Measurements from ENCODE around the gene NPC1. TPM values are rescaled to one million over a fixed set of nuclear protein-coding genes. Genes with fewer than 3 reads are reported as not detected.
"Not testable (repeated sequence)": the region's sequence is repeated elsewhere in the genome, so short reads cannot be mapped to it uniquely, and the experiment has no call there.

The NPC1 gene
- total RNA-seq, 1 experiment from 2014 or later, result 63.4 TPM

DNA sequence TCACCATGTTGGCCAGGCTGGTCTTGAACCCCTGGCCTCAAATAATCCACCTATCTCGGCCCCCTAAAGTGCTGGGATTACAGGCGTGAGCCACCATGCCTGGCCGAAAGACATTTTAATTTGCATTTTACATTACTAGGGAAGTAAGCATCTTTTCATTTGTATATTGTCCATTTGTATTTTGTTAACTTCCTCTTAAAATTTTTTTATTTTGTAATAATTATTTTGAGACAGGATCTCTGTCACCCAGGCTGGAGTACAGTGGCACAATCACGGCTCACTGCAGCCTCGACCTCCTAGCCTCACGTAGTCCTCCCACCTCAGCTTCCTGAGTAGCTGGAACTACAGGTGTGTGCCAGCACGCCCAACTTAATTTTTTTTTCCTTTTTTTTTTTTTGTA, 74.1 kb downstream of the NPC1 start:
- not testable (repeated sequence) for H3K4me2 ChIP-seq (ENCODE audit: low read depth, low read length, poor library complexity, severe bottlenecking); DNase-seq; H3K9ac ChIP-seq (ENCODE audit: low read length); H4K20me1 ChIP-seq (ENCODE audit: insufficient read depth, low read depth, low read length); H3K9me3 ChIP-seq (ENCODE audit: low read length); H3K4me3 ChIP-seq (ENCODE audit: low read length); H3K27me3 ChIP-seq (ENCODE audit: low read length); H3K9me2 ChIP-seq (replicated peaks; ENCODE audit: insufficient read depth, low read length); H3K27ac ChIP-seq (ENCODE audit: low read length); H2AFZ ChIP-seq (ENCODE audit: low read length)
- peaks cover 11% of the 10 kb centered on the region for H3K4me1 ChIP-seq (ENCODE audit: low read length)
- H3K36me3 ChIP-seq (ENCODE audit: insufficient read depth, low read length), result peaks cover 31% of the 10 kb centered on the region
- H3K79me2 ChIP-seq (ENCODE audit: low read length), result peaks cover 23% of the 10 kb centered on the region

DNA sequence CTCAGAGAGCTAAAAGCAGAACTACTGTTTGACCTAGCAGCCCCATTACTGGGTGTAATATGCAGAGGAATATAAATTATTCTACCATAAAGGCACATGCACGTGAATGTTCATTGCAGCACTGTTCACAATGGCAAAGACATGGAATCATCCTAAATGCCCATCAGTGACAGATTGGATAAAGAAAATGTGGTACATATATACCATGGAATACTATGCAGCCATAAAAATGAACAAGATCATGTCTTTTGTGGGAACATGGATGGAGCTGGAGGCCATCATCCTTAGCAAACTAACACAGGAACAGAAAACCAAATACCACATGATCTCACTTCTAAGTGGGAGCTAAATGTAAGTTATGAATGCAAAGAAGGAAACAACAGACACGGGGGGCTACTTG, 75.4 kb downstream of the NPC1 start:
- H2AFZ ChIP-seq (ENCODE audit: low read length); H3K27ac ChIP-seq (ENCODE audit: low read length); H3K4me3 ChIP-seq (ENCODE audit: low read length); H4K20me1 ChIP-seq (ENCODE audit: insufficient read depth, low read depth, low read length); DNase-seq; H3K9me3 ChIP-seq (ENCODE audit: low read length); H3K27me3 ChIP-seq (ENCODE audit: low read length); H3K4me2 ChIP-seq (ENCODE audit: low read depth, low read length, poor library complexity, severe bottlenecking); H3K9ac ChIP-seq (ENCODE audit: low read length); H3K9me2 ChIP-seq (replicated peaks; ENCODE audit: insufficient read depth, low read length): not testable (repeated sequence)
- Histone ChIP-seq H3K79me2 (ENCODE audit: low read length) (peaks cover 30% of the 10 kb centered on the region), H3K36me3 (ENCODE audit: insufficient read depth, low read length) (peaks cover 26% of the 10 kb centered on the region), H3K4me1 (ENCODE audit: low read length) (peaks cover 11% of the 10 kb centered on the region)

DNA sequence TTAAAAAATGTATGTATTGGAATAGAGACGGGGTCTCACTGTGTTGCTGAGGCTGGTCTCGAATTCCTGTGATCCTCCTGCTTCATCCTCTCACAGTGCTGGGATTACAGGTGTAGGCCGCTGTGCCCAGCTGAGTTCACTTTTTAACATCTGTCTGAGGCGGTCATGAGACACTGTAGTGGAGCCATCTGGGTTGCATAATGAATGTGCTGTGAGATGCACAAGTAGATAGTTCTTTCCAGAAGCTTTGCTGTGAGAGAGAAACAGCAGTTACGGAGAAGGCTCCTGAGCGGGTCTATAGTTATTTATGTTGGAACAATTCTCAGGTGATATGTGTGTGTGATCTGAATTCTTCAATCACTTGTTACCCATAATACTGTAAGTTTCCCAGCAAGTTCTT, 79.9 kb downstream of the NPC1 start:
- no peak overlapping the region for H3K4me3 ChIP-seq (ENCODE audit: low read length)
- DNase-seq, result no peak
- no peak overlapping the region for H3K9ac ChIP-seq (ENCODE audit: low read length)
- no peaks in the 10 kb centered on the region for H4K20me1 ChIP-seq (ENCODE audit: insufficient read depth, low read depth, low read length)
- no peaks in the 10 kb centered on the region for H3K27me3 ChIP-seq (ENCODE audit: low read length)
- no peak overlapping the region for H3K27ac ChIP-seq (ENCODE audit: low read length)
- no peak overlapping the region for H2AFZ ChIP-seq (ENCODE audit: low read length)
- peaks cover 53% of the 10 kb centered on the region for H3K79me2 ChIP-seq (ENCODE audit: low read length)
- no peak overlapping the region for H3K4me2 ChIP-seq (ENCODE audit: low read depth, low read length, poor library complexity, severe bottlenecking)
- H3K9me3 ChIP-seq (ENCODE audit: low read length), result no peaks in the 10 kb centered on the region
- H3K36me3 ChIP-seq (ENCODE audit: insufficient read depth, low read length), result peaks cover 26% of the 10 kb centered on the region
- peaks cover 24% of the 10 kb centered on the region for H3K4me1 ChIP-seq (ENCODE audit: low read length)
- no peaks in the 10 kb centered on the region for H3K9me2 ChIP-seq (replicated peaks; ENCODE audit: insufficient read depth, low read length)

DNA sequence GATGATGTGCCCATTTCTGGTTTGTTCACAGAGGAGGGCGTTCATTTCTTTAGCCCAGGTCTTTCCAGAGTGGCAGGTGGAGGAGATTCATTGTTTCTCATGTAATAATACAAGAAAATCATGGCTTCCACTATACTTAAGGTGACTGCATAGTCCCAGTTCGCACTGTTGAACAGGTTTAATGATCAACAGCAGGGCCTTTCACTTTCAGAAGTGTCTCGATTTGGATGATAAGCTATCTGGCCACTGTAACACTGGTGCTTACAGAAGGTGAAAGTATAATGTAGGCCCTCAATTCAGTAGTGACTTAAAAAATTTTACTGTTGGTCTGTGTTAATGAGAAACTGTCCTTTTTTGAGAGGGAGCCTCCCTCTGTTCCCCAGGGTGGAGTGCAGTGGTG, 81.6 kb downstream of the NPC1 start:
- no peaks in the 10 kb centered on the region for H3K9me2 ChIP-seq (replicated peaks; ENCODE audit: insufficient read depth, low read length)
- peak overlapping the region; percentile 93 for H3K4me3 ChIP-seq (ENCODE audit: low read length)
- H3K9me3 ChIP-seq (ENCODE audit: low read length), result no peaks in the 10 kb centered on the region
- H3K4me2 ChIP-seq (ENCODE audit: low read depth, low read length, poor library complexity, severe bottlenecking), result peak overlapping the region; percentile 90
- no peak for DNase-seq
- H3K27ac ChIP-seq (ENCODE audit: low read length), result no peak overlapping the region
- peaks cover 17% of the 10 kb centered on the region for H3K36me3 ChIP-seq (ENCODE audit: insufficient read depth, low read length)
- peaks cover 53% of the 10 kb centered on the region for H3K79me2 ChIP-seq (ENCODE audit: low read length)
- no peak overlapping the region for H2AFZ ChIP-seq (ENCODE audit: low read length)
- peaks cover 24% of the 10 kb centered on the region for H3K4me1 ChIP-seq (ENCODE audit: low read length)
- no peaks in the 10 kb centered on the region for H4K20me1 ChIP-seq (ENCODE audit: insufficient read depth, low read depth, low read length)
- H3K9ac ChIP-seq (ENCODE audit: low read length), result peak overlapping the region; percentile 84
- no peaks in the 10 kb centered on the region for H3K27me3 ChIP-seq (ENCODE audit: low read length)

DNA sequence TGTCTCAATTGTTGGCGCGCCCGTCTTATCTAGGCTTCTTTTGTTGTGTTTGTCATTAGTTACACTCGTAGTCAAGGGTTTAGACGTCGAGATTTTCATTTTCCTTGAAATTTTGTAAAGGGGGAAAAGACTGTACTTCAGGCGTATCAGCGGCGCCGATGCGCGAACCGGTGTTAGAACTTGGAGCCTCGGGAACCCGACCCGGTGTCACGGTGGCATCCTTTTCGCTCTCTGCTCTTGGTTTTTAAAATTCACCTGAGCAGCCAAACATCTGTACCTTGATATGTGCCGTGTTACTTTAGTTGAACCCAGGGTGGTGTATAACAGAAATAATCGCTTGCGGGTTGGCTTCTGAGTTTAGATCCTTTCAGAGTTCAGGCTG, 82.4 kb downstream of the NPC1 start:
- Histone ChIP-seq H3K27me3 (ENCODE audit: low read length) (no peaks in the 10 kb centered on the region), H3K79me2 (ENCODE audit: low read length) (peaks cover 53% of the 10 kb centered on the region), H3K36me3 (ENCODE audit: insufficient read depth, low read length) (peaks cover 17% of the 10 kb centered on the region), H3K4me2 (ENCODE audit: low read depth, low read length, poor library complexity, severe bottlenecking) (peak overlapping the region; percentile 90), H4K20me1 (ENCODE audit: insufficient read depth, low read depth, low read length) (no peaks in the 10 kb centered on the region), H3K4me3 (ENCODE audit: low read length) (peak overlapping the region; percentile 93), H3K4me1 (ENCODE audit: low read length) (peaks cover 24% of the 10 kb centered on the region), H3K9me2 (replicated peaks; ENCODE audit: insufficient read depth, low read length) (no peaks in the 10 kb centered on the region), H3K27ac (ENCODE audit: low read length) (no peak overlapping the region), H2AFZ (ENCODE audit: low read length) (peak overlapping the region; percentile 70; the same call in 1 of the 2 replicates), H3K9me3 (ENCODE audit: low read length) (no peaks in the 10 kb centered on the region), H3K9ac (ENCODE audit: low read length) (peak overlapping the region; percentile 84)
- peak; percentile 57 for DNase-seq

DNA sequence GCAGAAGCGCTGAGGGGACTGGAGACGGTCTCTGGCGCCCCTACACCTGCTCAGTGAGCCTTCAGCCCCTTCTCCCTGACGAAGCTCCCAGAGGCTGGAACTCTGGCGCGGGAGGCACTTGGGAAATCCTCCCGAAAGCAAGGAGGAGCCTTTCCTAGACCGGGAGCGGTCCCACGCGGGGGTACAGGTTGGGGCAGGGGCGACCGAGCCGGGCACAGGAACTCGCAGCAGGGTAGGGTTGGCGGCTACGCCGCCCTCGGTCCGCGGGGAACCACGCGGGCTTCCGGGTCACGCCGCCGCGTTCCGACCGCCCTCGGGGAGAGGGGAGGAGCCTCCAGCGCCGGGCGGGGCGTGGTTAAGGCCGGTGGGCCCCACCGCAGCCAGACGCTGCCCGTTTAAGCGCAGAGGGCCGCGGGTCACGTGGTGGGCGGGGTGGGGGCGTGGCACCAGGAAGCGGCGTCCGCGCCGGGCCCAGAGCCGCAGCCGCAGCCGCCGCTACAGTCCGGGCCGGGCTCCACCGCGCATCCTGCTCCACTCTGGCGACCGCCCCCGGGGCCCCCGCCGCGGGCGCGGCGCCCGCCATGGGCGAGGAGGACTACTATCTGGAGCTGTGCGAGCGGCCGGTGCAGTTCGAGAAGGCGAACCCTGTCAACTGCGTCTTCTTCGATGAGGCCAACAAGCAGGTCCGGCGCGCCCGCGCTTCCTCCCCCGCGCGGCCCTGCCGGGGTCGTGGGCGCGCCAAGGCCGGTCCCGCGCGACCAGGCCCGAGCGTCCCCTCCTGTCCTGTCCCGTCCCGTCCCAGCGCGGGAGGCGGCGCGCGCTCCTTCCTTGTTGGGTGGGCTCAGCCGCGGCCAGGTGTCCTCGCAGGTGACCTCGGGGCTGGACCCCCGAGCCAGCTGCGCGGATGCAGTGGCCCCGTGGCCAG, 83.0 kb downstream of the NPC1 start, which contains the start of gene RMC1:
Gene RMC1, plus strand, starts transcription at position 474 of the 925 bp plus-strand sequence. Its CDS starts 108 bp downstream, at position 582.
- Histone ChIP-seq H3K9ac (ENCODE audit: low read length) (peak within 1 kb of the TSS; percentile 84), H3K27ac (ENCODE audit: low read length) (0 out of 2 replicates have a peak within 1 kb of the TSS, but pooled peaks have one; percentile 29), H3K27me3 (ENCODE audit: low read length) (no peaks in the 10 kb centered on the region), H3K36me3 (ENCODE audit: insufficient read depth, low read length) (peaks cover 12% of the 10 kb centered on the region), H3K4me1 (ENCODE audit: low read length) (peaks cover 24% of the 10 kb centered on the region), H3K79me2 (ENCODE audit: low read length) (peaks cover 48% of the 10 kb centered on the region), H3K4me2 (ENCODE audit: low read depth, low read length, poor library complexity, severe bottlenecking) (peak within 1 kb of the TSS; percentile 90), H3K9me2 (replicated peaks; ENCODE audit: insufficient read depth, low read length) (no peaks in the 10 kb centered on the region), H3K4me3 (ENCODE audit: low read length) (peak within 1 kb of the TSS; percentile 93), H3K9me3 (ENCODE audit: low read length) (no peaks in the 10 kb centered on the region), H4K20me1 (ENCODE audit: insufficient read depth, low read depth, low read length) (no peaks in the 10 kb centered on the region), H2AFZ (ENCODE audit: low read length) (peak within 1 kb of the TSS; percentile 93)
- DNase-seq, result peak; percentile 98

DNA sequence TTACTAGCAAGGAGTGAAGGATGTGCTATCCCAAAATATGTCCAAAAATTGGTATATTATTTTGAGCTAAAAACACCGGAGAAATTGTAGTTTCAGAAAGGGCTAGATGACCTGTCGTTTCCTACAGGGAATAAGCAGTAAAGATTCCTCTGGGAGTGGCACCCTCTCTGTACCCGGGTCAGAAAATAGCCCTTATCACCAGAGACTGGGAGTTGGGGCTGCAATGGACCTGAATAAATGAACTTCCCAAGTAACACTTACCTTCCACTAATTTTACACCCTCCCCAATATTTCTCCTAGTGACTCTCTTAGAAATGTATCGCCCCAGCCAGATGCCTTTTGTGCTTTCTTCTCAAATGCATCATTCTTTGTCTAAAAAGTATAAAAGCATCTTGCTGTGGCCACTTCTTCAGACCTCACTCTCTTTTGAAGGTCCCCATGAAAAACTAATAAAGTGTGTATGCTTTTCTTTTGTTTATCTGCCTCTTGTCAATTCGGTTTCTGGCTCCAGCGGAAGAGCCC, 83.7 kb downstream of the NPC1 start:
- Histone ChIP-seq H3K36me3 (ENCODE audit: insufficient read depth, low read length) (peaks cover 5% of the 10 kb centered on the region; the same call in 1 of the 2 replicates), H3K9ac (ENCODE audit: low read length) (peak overlapping the region; percentile 84), H3K79me2 (ENCODE audit: low read length) (peaks cover 41% of the 10 kb centered on the region), H3K4me2 (ENCODE audit: low read depth, low read length, poor library complexity, severe bottlenecking) (peak overlapping the region; percentile 90), H3K27ac (ENCODE audit: low read length) (no peak overlapping the region), H3K9me3 (ENCODE audit: low read length) (no peaks in the 10 kb centered on the region), H3K27me3 (ENCODE audit: low read length) (no peaks in the 10 kb centered on the region), H2AFZ (ENCODE audit: low read length) (peak overlapping the region; percentile 93), H3K9me2 (replicated peaks; ENCODE audit: insufficient read depth, low read length) (no peaks in the 10 kb centered on the region), H4K20me1 (ENCODE audit: insufficient read depth, low read depth, low read length) (no peaks in the 10 kb centered on the region), H3K4me3 (ENCODE audit: low read length) (peak overlapping the region; percentile 93), H3K4me1 (ENCODE audit: low read length) (peaks cover 24% of the 10 kb centered on the region)
- DNase-seq, result peak; percentile 50

DNA sequence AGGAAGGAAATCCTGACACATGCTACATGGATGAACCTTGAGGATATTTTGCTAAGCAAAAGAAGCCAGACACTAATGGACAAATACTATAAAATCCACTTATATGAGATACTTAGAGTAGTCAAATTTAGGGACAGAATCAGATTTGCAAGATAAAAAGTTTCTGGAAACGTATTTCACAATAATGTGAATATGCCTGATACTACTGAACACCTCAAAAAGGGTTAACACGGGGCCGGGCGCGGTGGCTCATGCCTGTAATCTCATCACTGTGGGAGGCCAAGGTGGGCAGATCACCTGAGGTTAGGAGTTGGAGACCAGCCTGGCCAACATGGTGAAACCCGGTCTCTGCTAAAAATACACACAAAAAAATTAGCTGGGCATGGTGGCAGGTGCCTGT, 84.7 kb downstream of the NPC1 start:
- Histone ChIP-seq H3K4me2 (ENCODE audit: low read depth, low read length, poor library complexity, severe bottlenecking) (no peak overlapping the region), H3K79me2 (ENCODE audit: low read length) (peaks cover 32% of the 10 kb centered on the region), H3K9me3 (ENCODE audit: low read length) (no peaks in the 10 kb centered on the region), H4K20me1 (ENCODE audit: insufficient read depth, low read depth, low read length) (no peaks in the 10 kb centered on the region), H3K27me3 (ENCODE audit: low read length) (no peaks in the 10 kb centered on the region), H2AFZ (ENCODE audit: low read length) (no peak overlapping the region), H3K4me3 (ENCODE audit: low read length) (no peak overlapping the region), H3K4me1 (ENCODE audit: low read length) (peaks cover 24% of the 10 kb centered on the region), H3K9ac (ENCODE audit: low read length) (no peak overlapping the region), H3K9me2 (replicated peaks; ENCODE audit: insufficient read depth, low read length) (no peaks in the 10 kb centered on the region), H3K36me3 (ENCODE audit: insufficient read depth, low read length) (no peaks in the 10 kb centered on the region; the same call in 1 of the 2 replicates), H3K27ac (ENCODE audit: low read length) (no peak overlapping the region)
- no peak for DNase-seq

Measured in Karpas-422 (cell line).